Trophoblast cell (in vitro differentiated cells and primary cell): ENCODE measurements around the gene ADARB1.

Source experiments
- DNase-seq, 2 donors: peaks; one replicate each; pipeline ENCODE4 v3.0.0-alpha.2; 2016
- H2AFZ ChIP-seq: 2 replicates; pipeline ENCODE4 v1.6.1; 2013; ENCODE audit warnings: low read length, moderate library complexity, mild to moderate bottlenecking; ENCODE audit not compliant: insufficient read depth, poor library complexity
- H2AK5ac ChIP-seq: 2 replicates; pipeline ENCODE4 v1.6.1; 2013; ENCODE audit warnings: mild to moderate bottlenecking, low read length
- H2BK120ac ChIP-seq: 2 replicates; pipeline ENCODE4 v1.6.1; 2013; ENCODE audit warnings: low read length, mild to moderate bottlenecking, moderate library complexity; ENCODE audit not compliant: insufficient read depth, poor library complexity
- H2BK12ac ChIP-seq: 2 replicates; pipeline ENCODE4 v1.6.1; 2013; ENCODE audit warnings: mild to moderate bottlenecking, low read length, moderate library complexity
- H2BK5ac ChIP-seq: 2 replicates; pipeline ENCODE4 v1.6.1; 2013; ENCODE audit warnings: low read length, low read depth, moderate library complexity, mild to moderate bottlenecking; ENCODE audit not compliant: poor library complexity
- H3K14ac ChIP-seq: 2 replicates; pipeline ENCODE4 v1.6.1; 2013; ENCODE audit warnings: mild to moderate bottlenecking, low read length
- H3K18ac ChIP-seq: 2 replicates; pipeline ENCODE4 v1.6.1; 2013; ENCODE audit warnings: mild to moderate bottlenecking, low read length
- H3K23ac ChIP-seq: 2 replicates; pipeline ENCODE4 v1.6.1; 2013; ENCODE audit warnings: low read length
- H3K27ac ChIP-seq: 2 replicates; pipeline ENCODE4 v1.5.1; 2013; ENCODE audit warnings: low read depth, mild to moderate bottlenecking, inconsistent platforms, low read length, moderate library complexity
- H3K27me3 ChIP-seq: 2 replicates; pipeline ENCODE4 v1.6.1; 2013; ENCODE audit warnings: inconsistent platforms, mild to moderate bottlenecking, low read length, moderate library complexity; ENCODE audit not compliant: insufficient read depth
- H3K36me3 ChIP-seq, 2 experiments: 1 replicate in 1 of 2; 2 replicates in 1 of 2; pipeline ENCODE4 v1.6.1; 2013; ENCODE audit warnings: low read length in 2 of 2, mild to moderate bottlenecking in 2 of 2, moderate library complexity in 1 of 2; ENCODE audit not compliant: insufficient read depth in 2 of 2, control insufficient read depth in 1 of 2
- H3K4ac ChIP-seq: 2 replicates; pipeline ENCODE4 v1.6.1; 2013; ENCODE audit warnings: low read depth, mild to moderate bottlenecking, low read length, moderate library complexity
- H3K4me1 ChIP-seq, 2 experiments: 1 replicate in 1 of 2; 2 replicates in 1 of 2; pipeline ENCODE4 v1.6.1; 2013; ENCODE audit warnings: low read length in 2 of 2, mild to moderate bottlenecking in 2 of 2, moderate library complexity in 1 of 2; ENCODE audit not compliant: insufficient read depth in 2 of 2, control insufficient read depth in 1 of 2
- H3K4me2 ChIP-seq: 2 replicates; pipeline ENCODE4 v1.6.1; 2013; ENCODE audit warnings: inconsistent platforms, mild to moderate bottlenecking, low read length, moderate library complexity
- H3K4me3 ChIP-seq: 2 replicates; pipeline ENCODE4 v1.5.1; 2013; ENCODE audit warnings: mild to moderate bottlenecking, low read depth, low read length, inconsistent platforms
- H3K79me1 ChIP-seq: one replicate; pipeline ENCODE4 v1.6.1; 2013; ENCODE audit warnings: low read length
- H3K79me2 ChIP-seq: 2 replicates; pipeline ENCODE4 v1.6.1; 2013; ENCODE audit warnings: low read length, mild to moderate bottlenecking; ENCODE audit not compliant: control insufficient read depth, insufficient read depth, poor library complexity
- H3K9ac ChIP-seq: 2 replicates; pipeline ENCODE4 v1.6.1; 2013; ENCODE audit warnings: mild to moderate bottlenecking, low read length
- H3K9me3 ChIP-seq: 2 replicates; pipeline ENCODE4 v1.6.1; 2013; ENCODE audit warnings: low read depth, mild to moderate bottlenecking, control low read depth, inconsistent platforms, low read length; ENCODE audit not compliant: insufficient read depth
- H4K12ac ChIP-seq: 2 replicates; pipeline ENCODE4 v1.6.1; 2013; ENCODE audit warnings: low read depth, mild to moderate bottlenecking, low read length, moderate library complexity
- H4K8ac ChIP-seq: 2 replicates; pipeline ENCODE4 v1.6.1; 2013; ENCODE audit warnings: low read depth, mild to moderate bottlenecking, low read length, moderate library complexity
- H4K91ac ChIP-seq: one replicate; pipeline ENCODE4 v1.6.1; 2013; ENCODE audit warnings: low read depth, mild to moderate bottlenecking, low read length, moderate library complexity
- WGBS: extraction: QIAGEN DNeasy Blood & Tissue Kit; methylation state at CpG from one replicate; pipeline ENCODE4 v1.1.7; 2013; ENCODE audit warnings: missing lambda C conversion rate; ENCODE audit not compliant: insufficient read length, insufficient coverage; ENCODE audit errors: extremely low coverage; 5-methylcytosine and 5-hydroxymethylcytosine counted together

Gene ADARB1

GRCh38 chr21:45223236-45224185 lies 149.1 kb downstream of the ADARB1 start:
- Histone ChIP-seq H2BK5ac (no peak overlapping the region), H3K27me3 (no peaks in the 10 kb centered on the region), H2AK5ac (no peak overlapping the region), H3K79me2 (no peaks in the 10 kb centered on the region), H3K4me1 (peaks cover 4 to 8% of the 10 kb centered on the region in 2 experiments), H3K9me3 (no peaks in the 10 kb centered on the region), H3K23ac (no peak overlapping the region), H2BK120ac (no peak overlapping the region), H4K12ac (no peak overlapping the region), H3K4me2 (no peak overlapping the region), H3K14ac (no peak overlapping the region), H3K36me3 (peaks cover 23 to 24% of the 10 kb centered on the region in 2 experiments), H3K79me1 (peaks cover 2% of the 10 kb centered on the region), H4K8ac (no peak overlapping the region), H2AFZ (no peak overlapping the region), H3K9ac (no peak overlapping the region), H3K4me3 (no peak overlapping the region), H4K91ac (no peak overlapping the region), H3K27ac (no peak overlapping the region), H2BK12ac (no peak overlapping the region), H3K18ac (no peak overlapping the region), H3K4ac (no peak overlapping the region)
- DNase-seq, result no peak
- no CpG with 5 or more reads among the region's 36 CpGs for WGBS

- no peak overlapping the region for H3K4me2 ChIP-seq
- no CpG with 5 or more reads among the region's 24 CpGs for WGBS
- no peak overlapping the region for H2AK5ac ChIP-seq
- H3K4ac ChIP-seq, result no peak overlapping the region
- no peak overlapping the region for H3K23ac ChIP-seq
- H2AFZ ChIP-seq, result no peak overlapping the region
- H3K9ac ChIP-seq, result no peak overlapping the region
- no peak overlapping the region for H3K14ac ChIP-seq
- no peaks in the 10 kb centered on the region for H3K79me2 ChIP-seq
- peaks cover 8 to 12% of the 10 kb centered on the region in 2 experiments for H3K4me1 ChIP-seq
- no peaks in the 10 kb centered on the region for H3K27me3 ChIP-seq
- H2BK120ac ChIP-seq, result no peak overlapping the region
- no peak for DNase-seq
- peaks cover 1% of the 10 kb centered on the region for H3K9me3 ChIP-seq
- H2BK12ac ChIP-seq, result no peak overlapping the region
- no peak overlapping the region for H4K12ac ChIP-seq
- no peak overlapping the region for H3K27ac ChIP-seq
- H3K36me3 ChIP-seq, result peaks cover 23 to 24% of the 10 kb centered on the region in 2 experiments
- H3K18ac ChIP-seq, result no peak overlapping the region
- H4K8ac ChIP-seq, result no peak overlapping the region
- no peak overlapping the region for H4K91ac ChIP-seq
- H2BK5ac ChIP-seq, result no peak overlapping the region
- no peak overlapping the region for H3K4me3 ChIP-seq
- peaks cover 5% of the 10 kb centered on the region for H3K79me1 ChIP-seq
Observed at GRCh38 chr21:45224189-45224938, 150.0 kb downstream of the ADARB1 start.

GRCh38 chr21:45225041-45225740 lies 150.8 kb downstream of the ADARB1 start:
- no peak overlapping the region for H3K23ac ChIP-seq
- peaks cover 1% of the 10 kb centered on the region for H3K9me3 ChIP-seq
- H3K9ac ChIP-seq, result no peak overlapping the region
- H2BK12ac ChIP-seq, result no peak overlapping the region
- no peaks in the 10 kb centered on the region for H3K27me3 ChIP-seq
- H2AFZ ChIP-seq, result no peak overlapping the region
- no peak overlapping the region for H3K27ac ChIP-seq
- no peak overlapping the region for H4K91ac ChIP-seq
- no peak overlapping the region for H2BK5ac ChIP-seq
- H3K14ac ChIP-seq, result no peak overlapping the region
- no peaks in the 10 kb centered on the region for H3K79me2 ChIP-seq
- H3K18ac ChIP-seq, result no peak overlapping the region
- H2AK5ac ChIP-seq, result no peak overlapping the region
- no peak overlapping the region for H3K4me2 ChIP-seq
- H3K79me1 ChIP-seq, result peaks cover 5% of the 10 kb centered on the region
- no peak overlapping the region for H4K8ac ChIP-seq
- DNase-seq, result no peak
- no peak overlapping the region for H3K4ac ChIP-seq
- no peak overlapping the region for H4K12ac ChIP-seq
- H3K4me3 ChIP-seq, result no peak overlapping the region
- peaks cover 23% of the 10 kb centered on the region in 2 experiments for H3K36me3 ChIP-seq
- no peak overlapping the region for H2BK120ac ChIP-seq
- whole genome bisulfite sequencing, result no CpG with 5 or more reads among the region's 11 CpGs
- H3K4me1 ChIP-seq, result peaks cover 8 to 12% of the 10 kb centered on the region in 2 experiments

GRCh38 chr21:45225741-45226327 lies 151.5 kb downstream of the ADARB1 start:
- no peak overlapping the region for H2AFZ ChIP-seq
- H3K36me3 ChIP-seq, result peaks cover 17 to 19% of the 10 kb centered on the region in 2 experiments
- H3K79me2 ChIP-seq, result no peaks in the 10 kb centered on the region
- H3K9me3 ChIP-seq, result peaks cover 1% of the 10 kb centered on the region
- no peak overlapping the region for H3K9ac ChIP-seq
- H3K18ac ChIP-seq, result no peak overlapping the region
- H3K4ac ChIP-seq, result no peak overlapping the region
- no peak overlapping the region for H2BK5ac ChIP-seq
- no peak overlapping the region for H4K12ac ChIP-seq
- DNase-seq, result no peak
- H3K27me3 ChIP-seq, result no peaks in the 10 kb centered on the region
- no peak overlapping the region for H4K8ac ChIP-seq
- no CpG with 5 or more reads among the region's 16 CpGs for WGBS
- H3K79me1 ChIP-seq, result peaks cover 5% of the 10 kb centered on the region
- no peak overlapping the region for H2BK12ac ChIP-seq
- no peak overlapping the region for H2AK5ac ChIP-seq
- no peak overlapping the region for H3K23ac ChIP-seq
- no peak overlapping the region for H3K14ac ChIP-seq
- no peak overlapping the region for H3K27ac ChIP-seq
- H3K4me2 ChIP-seq, result no peak overlapping the region
- H4K91ac ChIP-seq, result no peak overlapping the region
- H3K4me1 ChIP-seq, result peaks cover 8 to 12% of the 10 kb centered on the region in 2 experiments
- no peak overlapping the region for H2BK120ac ChIP-seq
- no peak overlapping the region for H3K4me3 ChIP-seq
